Measurements from ENCODE around the gene EMC6. TPM values are rescaled to one million over a fixed set of nuclear protein-coding genes. Genes with fewer than 3 reads are reported as not detected.

The EMC6 gene
- total RNA-seq, 4 donors from 2014 or later = 3.0 to 24.4 (median 13.2) TPM

GRCh38 chr17:3626831-3627768, 41.5 kb upstream of the EMC6 start:
- H3K27me3 ChIP-seq = no peaks in the 10 kb centered on the region
- TF ChIP-seq, protein P1, sequence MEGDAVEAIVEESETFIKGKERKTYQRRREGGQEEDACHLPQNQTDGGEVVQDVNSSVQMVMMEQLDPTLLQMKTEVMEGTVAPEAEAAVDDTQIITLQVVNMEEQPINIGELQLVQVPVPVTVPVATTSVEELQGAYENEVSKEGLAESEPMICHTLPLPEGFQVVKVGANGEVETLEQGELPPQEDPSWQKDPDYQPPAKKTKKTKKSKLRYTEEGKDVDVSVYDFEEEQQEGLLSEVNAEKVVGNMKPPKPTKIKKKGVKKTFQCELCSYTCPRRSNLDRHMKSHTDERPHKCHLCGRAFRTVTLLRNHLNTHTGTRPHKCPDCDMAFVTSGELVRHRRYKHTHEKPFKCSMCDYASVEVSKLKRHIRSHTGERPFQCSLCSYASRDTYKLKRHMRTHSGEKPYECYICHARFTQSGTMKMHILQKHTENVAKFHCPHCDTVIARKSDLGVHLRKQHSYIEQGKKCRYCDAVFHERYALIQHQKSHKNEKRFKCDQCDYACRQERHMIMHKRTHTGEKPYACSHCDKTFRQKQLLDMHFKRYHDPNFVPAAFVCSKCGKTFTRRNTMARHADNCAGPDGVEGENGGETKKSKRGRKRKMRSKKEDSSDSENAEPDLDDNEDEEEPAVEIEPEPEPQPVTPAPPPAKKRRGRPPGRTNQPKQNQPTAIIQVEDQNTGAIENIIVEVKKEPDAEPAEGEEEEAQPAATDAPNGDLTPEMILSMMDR (IDR thresholded peaks at IDR 0.05) = no peak
- TF ChIP-seq EP300 (IDR thresholded peaks at IDR 0.05; ENCODE audit: low read depth) (no peak), POLR2AphosphoS5 (IDR thresholded peaks at IDR 0.05) (no peak), POLR2A (IDR thresholded peaks at IDR 0.05) (no peak)
- no peaks in the 10 kb centered on the region for H3K9me3 ChIP-seq
- H3K4me1 ChIP-seq = no peaks in the 10 kb centered on the region
- no peak for DNase-seq
- no peak overlapping the region for H3K27ac ChIP-seq
- 88 to 89% methylated on average over 14 to 16 of the region's 16 CpGs for WGBS, 2 donors (ENCODE audit: low coverage in 1 of 2)
- H3K36me3 ChIP-seq = peaks cover 0 to 45% (median 10%) of the 10 kb centered on the region in 4 donors
- in situ Hi-C loops (cut with MboI; ENCODE audit: low pct_ligation_motif_present in 1 of 4, low pct_unique_long_range_greater_than_20kb in 1 of 4, low sequenced_read_pairs in 3 of 4) = loop anchor here in 3 of 4 donors (25.0 kb wide), 1 partner anchor 590 kb away; no protein-coding TSS in a partner anchor
- intact Hi-C loops (cut with DNase I; ENCODE audit: low total_unique reads) = no loop called here
- H3K4me3 ChIP-seq = no peak overlapping the region

GRCh38 chr17:3627769-3628167, 40.8 kb upstream of the EMC6 start:
- H3K4me1 ChIP-seq = no peaks in the 10 kb centered on the region
- intact Hi-C loops (cut with DNase I; ENCODE audit: low total_unique reads) = no loop called here
- H3K36me3 ChIP-seq = peaks cover 0 to 39% (median 6%) of the 10 kb centered on the region in 4 donors
- no peaks in the 10 kb centered on the region for H3K27me3 ChIP-seq
- H3K9me3 ChIP-seq = no peaks in the 10 kb centered on the region
- H3K27ac ChIP-seq = no peak overlapping the region
- H3K4me3 ChIP-seq = no peak overlapping the region
- TF ChIP-seq POLR2AphosphoS5 (IDR thresholded peaks at IDR 0.05) = no peak
- TF ChIP-seq, protein P1 (IDR thresholded peaks at IDR 0.05) = no peak
- TF ChIP-seq EP300 (IDR thresholded peaks at IDR 0.05; ENCODE audit: low read depth) = no peak
- no peak for TF ChIP-seq POLR2A (IDR thresholded peaks at IDR 0.05)
- DNase-seq = no peak
- in situ Hi-C loops (cut with MboI; ENCODE audit: low pct_ligation_motif_present in 1 of 4, low pct_unique_long_range_greater_than_20kb in 1 of 4, low sequenced_read_pairs in 3 of 4) = loop anchor here in 3 of 4 donors (25.0 kb wide), 1 partner anchor 590 kb away; no protein-coding TSS in a partner anchor
- WGBS, 2 donors (ENCODE audit: low coverage in 1 of 2) = 91 to 100% methylated on average over 1 to 11 of the region's 11 CpGs

GRCh38 chr17:3630781-3631180, 37.8 kb upstream of the EMC6 start:
- H3K9me3 ChIP-seq = no peaks in the 10 kb centered on the region
- intact Hi-C loops (cut with DNase I; ENCODE audit: low total_unique reads) (no loop called here), in situ Hi-C loops (cut with MboI; ENCODE audit: low pct_ligation_motif_present in 1 of 4, low pct_unique_long_range_greater_than_20kb in 1 of 4, low sequenced_read_pairs in 3 of 4) (loop anchor here in 3 of 4 donors (25.0 kb wide), 1 partner anchor 593 kb away; no protein-coding TSS in a partner anchor)
- H3K4me3 ChIP-seq = no peak overlapping the region
- TF ChIP-seq POLR2AphosphoS5 (IDR thresholded peaks at IDR 0.05) (no peak), EP300 (IDR thresholded peaks at IDR 0.05; ENCODE audit: low read depth) (no peak), POLR2A (IDR thresholded peaks at IDR 0.05) (no peak)
- TF ChIP-seq, protein P1 (IDR thresholded peaks at IDR 0.05) = no peak
- no peaks in the 10 kb centered on the region for H3K27me3 ChIP-seq
- peaks cover 0 to 21% (median 0%) of the 10 kb centered on the region in 4 donors for H3K36me3 ChIP-seq
- WGBS, 2 donors (ENCODE audit: low coverage in 1 of 2) = 83 to 92% methylated on average over 10 of the region's 10 CpGs
- no peak for DNase-seq
- H3K27ac ChIP-seq = no peak overlapping the region
- peaks cover 0 to 14% (median 6%) of the 10 kb centered on the region in 4 donors for H3K4me1 ChIP-seq

- Histone ChIP-seq H3K27ac (no peak overlapping the region), H3K4me1 (peaks cover 3 to 18% (median 10%) of the 10 kb centered on the region in 4 donors), H3K4me3 (no peak overlapping the region), H3K36me3 (peaks cover 0 to 17% (median 0%) of the 10 kb centered on the region in 4 donors), H3K27me3 (no peaks in the 10 kb centered on the region), H3K9me3 (no peaks in the 10 kb centered on the region)
- no peak for DNase-seq
- TF ChIP-seq EP300 (IDR thresholded peaks at IDR 0.05; ENCODE audit: low read depth) (no peak), POLR2AphosphoS5 (IDR thresholded peaks at IDR 0.05) (no peak)
- in situ Hi-C loops (cut with MboI; ENCODE audit: low pct_ligation_motif_present in 1 of 4, low pct_unique_long_range_greater_than_20kb in 1 of 4, low sequenced_read_pairs in 3 of 4) (loop anchor here in 3 of 4 donors (25.0 kb wide), 1 partner anchor 595 kb away; no protein-coding TSS in a partner anchor), intact Hi-C loops (cut with DNase I; ENCODE audit: low total_unique reads) (no loop called here)
- WGBS, 2 donors (ENCODE audit: low coverage in 1 of 2) = 95 to 100% methylated on average over 1 to 7 of the region's 7 CpGs
Measured at GRCh38 chr17:3632287-3632686, 36.3 kb upstream of the EMC6 start.
